Gastrocnemius medialis (tissue), 4 donors: Measurements from ENCODE around the gene SFXN1. TPM values are rescaled to one million over a fixed set of nuclear protein-coding genes. Genes with fewer than 3 reads are reported as not detected.

Experiments
- ATAC-seq, 2 donors: fragments of 150-250 bp; one replicate each; pipeline ENCODE4 v1.9.1; 2016
- DNase-seq, 2 donors: peaks; one replicate each; pipeline ENCODE4 v3.0.0-alpha.2; 2019
- H3K27ac ChIP-seq, 4 donors: fragments of 200-600 bp; sonication (generic); 1 replicate in 1 of 4; 2 replicates in 3 of 4; pipeline ENCODE4 v1.5.1; 2016 to 2018; ENCODE audit warnings: mild to moderate bottlenecking in 2 of 4, moderate library complexity in 1 of 4
- H3K27me3 ChIP-seq, 3 donors: fragments of 200-600 bp; sonication (generic) in 2 of 3; 1 replicate in 1 of 3; 2 replicates in 2 of 3; pipeline versions ENCODE4 v1.5.1 to v1.6.0; 2016 to 2019; ENCODE audit warnings: mild to moderate bottlenecking in 1 of 3, moderate library complexity in 1 of 3
- H3K36me3 ChIP-seq, 2 donors: fragments of 200-600 bp; sonication (generic) in 1 of 2; one replicate each; pipeline ENCODE4 v1.5.1; 2017 to 2018
- H3K4me1 ChIP-seq, 2 donors: fragments of 200-600 bp; sonication (generic) in 1 of 2; one replicate each; pipeline ENCODE4 v1.5.1; 2016 to 2017; ENCODE audit warnings: mild to moderate bottlenecking in 2 of 2
- H3K4me3 ChIP-seq, 4 donors: fragments of 200-600 bp; sonication (generic) in 3 of 4; 1 replicate in 1 of 4; 2 replicates in 3 of 4; pipeline ENCODE4 v1.5.1; 2016 to 2019; ENCODE audit warnings: mild to moderate bottlenecking in 2 of 4
- H3K9me3 ChIP-seq, 3 donors: fragments of 200-600 bp; sonication (generic) in 2 of 3; 1 replicate in 1 of 3; 2 replicates in 2 of 3; pipeline ENCODE4 v1.5.1; 2016 to 2019
- POLR2A ChIP-seq, 2 donors: fragments of 450-650 bp; IDR thresholded peaks; one replicate each; pipeline ENCODE4 v1.6.1; 2017; ENCODE audit warnings: antibody characterized with exemption in 2 of 2, mild to moderate bottlenecking in 2 of 2, moderate library complexity in 2 of 2
- in situ Hi-C, 4 donors: fragments of 200-750 bp; cut with MboI; loops; one replicate each; pipeline versions ENCODE4 v1.15.0 to v1.8.0; 2017; ENCODE audit warnings: low sequenced_read_pairs in 4 of 4
- intact Hi-C: fragments of 100-400 bp; cut with DNase I; formaldehyde crosslinking; loops from one replicate; pipeline ENCODE4 v1.15.1; 2023; ENCODE audit warnings: low total_unique reads
- total RNA-seq, 4 donors: library from RNA; depleted of rRNA; stranded (reverse); fragments of >200 nt; gene quantifications; one replicate each; pipeline versions ENCODE4 v1.1.0 to v1.2.3, GENCODE V29; 2016
- TF ChIP-seq, protein P1 (sequence below), 5 experiments: fragments of 450-650 bp in 3 of 5; fragments of 200-600 bp in 2 of 5; sonication (generic) in 2 of 5; IDR thresholded peaks in 4 of 5; conservative IDR thresholded peaks in 1 of 5; 1 replicate in 4 of 5; 2 replicates in 1 of 5; pipeline ENCODE4 v1.5.1; 2016 to 2019; ENCODE audit warnings: antibody characterized with exemption in 5 of 5, mild to moderate bottlenecking in 3 of 5, moderate library complexity in 3 of 5

Gene SFXN1
- total RNA-seq, 4 donors from 2014 or later: 5.8 to 16.7 (median 13.1) TPM

DNA sequence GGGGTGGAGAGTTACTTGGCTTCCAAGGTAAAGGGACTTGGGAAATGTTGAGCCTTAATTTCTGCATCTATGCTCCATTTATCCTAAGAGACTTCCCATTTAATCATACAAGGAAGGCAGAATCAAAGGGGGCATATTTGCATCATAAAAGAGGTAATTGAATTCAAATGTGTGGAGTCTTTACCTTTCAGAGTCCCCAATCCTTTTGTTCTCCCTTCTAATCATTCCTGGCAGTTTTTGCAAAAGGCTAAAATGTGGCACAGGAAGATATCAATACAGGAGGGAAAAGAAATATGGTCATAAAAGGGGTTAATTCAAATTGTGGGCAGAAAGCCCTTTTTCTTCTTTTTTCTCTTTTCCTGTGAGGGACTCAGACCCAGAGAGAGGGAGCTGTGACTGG lies 69.5 kb downstream of the SFXN1 start:
- ATAC-seq: no peak
- peaks cover 0 to 20% (median 6%) of the 10 kb centered on the region in 3 donors for H3K27me3 ChIP-seq
- in situ Hi-C loops (no loop called here), intact Hi-C loops (no loop called here)
- no peak overlapping the region for H3K4me3 ChIP-seq
- H3K4me1 ChIP-seq: no peaks in the 10 kb centered on the region
- no peak overlapping the region for H3K27ac ChIP-seq
- H3K9me3 ChIP-seq: no peaks in the 10 kb centered on the region
- no peak for DNase-seq
- TF ChIP-seq POLR2A (IDR thresholded peaks at IDR 0.05): no peak
- TF ChIP-seq, protein P1, sequence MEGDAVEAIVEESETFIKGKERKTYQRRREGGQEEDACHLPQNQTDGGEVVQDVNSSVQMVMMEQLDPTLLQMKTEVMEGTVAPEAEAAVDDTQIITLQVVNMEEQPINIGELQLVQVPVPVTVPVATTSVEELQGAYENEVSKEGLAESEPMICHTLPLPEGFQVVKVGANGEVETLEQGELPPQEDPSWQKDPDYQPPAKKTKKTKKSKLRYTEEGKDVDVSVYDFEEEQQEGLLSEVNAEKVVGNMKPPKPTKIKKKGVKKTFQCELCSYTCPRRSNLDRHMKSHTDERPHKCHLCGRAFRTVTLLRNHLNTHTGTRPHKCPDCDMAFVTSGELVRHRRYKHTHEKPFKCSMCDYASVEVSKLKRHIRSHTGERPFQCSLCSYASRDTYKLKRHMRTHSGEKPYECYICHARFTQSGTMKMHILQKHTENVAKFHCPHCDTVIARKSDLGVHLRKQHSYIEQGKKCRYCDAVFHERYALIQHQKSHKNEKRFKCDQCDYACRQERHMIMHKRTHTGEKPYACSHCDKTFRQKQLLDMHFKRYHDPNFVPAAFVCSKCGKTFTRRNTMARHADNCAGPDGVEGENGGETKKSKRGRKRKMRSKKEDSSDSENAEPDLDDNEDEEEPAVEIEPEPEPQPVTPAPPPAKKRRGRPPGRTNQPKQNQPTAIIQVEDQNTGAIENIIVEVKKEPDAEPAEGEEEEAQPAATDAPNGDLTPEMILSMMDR (IDR thresholded peaks at IDR 0.05 in 4 of 5, conservative IDR thresholded peaks at IDR 0.05 in 1 of 5): no peak
- H3K36me3 ChIP-seq: no peaks in the 10 kb centered on the region

DNA sequence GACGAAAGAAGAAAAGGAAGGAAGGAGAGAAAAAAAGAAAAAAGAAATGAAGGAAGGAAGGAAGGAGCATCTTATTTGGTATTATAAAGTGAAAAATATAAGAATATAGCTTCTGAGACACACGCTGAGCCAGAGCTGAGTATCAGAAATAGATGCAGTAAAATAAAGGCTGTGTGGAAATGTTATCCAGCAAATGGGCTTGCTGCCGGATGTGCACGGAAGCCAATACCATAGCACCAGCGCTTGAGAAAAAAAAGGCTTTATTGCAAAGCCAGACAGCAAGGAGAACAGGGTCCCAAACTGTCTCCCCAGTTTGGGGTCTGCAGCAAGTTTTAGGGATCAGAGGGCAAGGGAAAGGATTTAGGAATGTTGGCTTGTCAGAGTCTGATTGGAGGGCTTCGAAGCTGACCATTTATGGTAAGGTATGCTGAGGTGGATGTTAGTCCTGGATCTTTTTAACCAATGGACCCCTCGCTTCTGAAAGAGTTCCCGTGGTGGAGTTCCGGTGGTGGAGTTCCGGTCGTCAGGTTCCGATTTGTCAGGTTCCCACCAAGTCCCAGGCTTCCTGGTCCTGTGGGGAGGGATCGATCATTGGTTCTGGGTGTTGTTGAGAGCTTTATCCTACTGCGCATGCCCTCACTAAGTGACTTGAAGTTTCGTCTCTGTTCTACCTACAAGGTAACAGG lies 70.4 kb downstream of the SFXN1 start:
- in situ Hi-C loops: no loop called here
- H3K4me3 ChIP-seq: no peak overlapping the region

DNA sequence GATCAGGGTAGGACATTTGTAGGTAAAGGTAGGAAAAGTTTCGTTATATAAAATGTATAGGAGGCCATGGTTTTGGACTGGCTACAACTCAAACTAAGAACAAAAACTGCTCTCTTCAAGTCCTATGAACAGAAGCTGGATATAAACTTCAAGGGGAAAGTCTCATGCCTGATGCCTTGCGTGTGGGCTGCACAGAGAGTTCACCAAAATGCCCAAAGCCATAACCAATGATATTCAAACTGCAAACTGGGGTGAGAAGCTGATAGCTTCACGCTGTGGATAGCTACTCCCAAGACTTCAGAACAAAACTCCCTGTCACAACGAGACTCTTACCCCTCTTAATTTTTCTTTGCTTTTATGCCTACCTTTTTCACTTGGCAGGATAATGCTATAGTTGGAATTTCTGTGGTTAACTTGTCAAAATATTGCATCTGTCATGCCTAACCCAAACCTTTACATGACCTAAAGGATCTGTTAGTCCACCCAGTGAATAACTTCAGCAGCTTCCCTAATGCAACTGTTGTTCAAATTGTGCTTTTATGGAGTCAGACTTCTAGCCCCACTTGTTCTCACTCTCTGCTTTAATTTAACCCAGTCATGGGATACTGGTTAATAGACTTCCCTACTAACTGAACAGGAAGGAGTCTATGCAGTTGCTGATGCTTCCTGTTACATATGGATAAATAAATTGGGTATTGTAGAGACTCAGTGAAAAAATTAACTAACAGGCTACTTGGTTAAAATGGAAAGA lies 71.9 kb downstream of the SFXN1 start:
- Histone ChIP-seq H3K4me1 (no peaks in the 10 kb centered on the region), H3K9me3 (no peaks in the 10 kb centered on the region), H3K4me3 (no peak overlapping the region), H3K27ac (no peak overlapping the region), H3K36me3 (no peaks in the 10 kb centered on the region), H3K27me3 (peaks cover 4 to 20% (median 6%) of the 10 kb centered on the region in 3 donors)
- intact Hi-C loops (no loop called here), in situ Hi-C loops (no loop called here)
- DNase-seq: no peak
- TF ChIP-seq, protein P1 (IDR thresholded peaks at IDR 0.05 in 4 of 5, conservative IDR thresholded peaks at IDR 0.05 in 1 of 5): no peak
- no peak for TF ChIP-seq POLR2A (IDR thresholded peaks at IDR 0.05)
- ATAC-seq: no peak

More for the DNA sequence above, 70.4 kb downstream of the SFXN1 start:
- intact Hi-C loops: no loop called here
- TF ChIP-seq, protein P1 (IDR thresholded peaks at IDR 0.05 in 4 of 5, conservative IDR thresholded peaks at IDR 0.05 in 1 of 5): no peak
- no peak for TF ChIP-seq POLR2A (IDR thresholded peaks at IDR 0.05)
- Histone ChIP-seq H3K27me3 (peaks cover 0 to 20% (median 6%) of the 10 kb centered on the region in 3 donors), H3K4me1 (no peaks in the 10 kb centered on the region), H3K9me3 (no peaks in the 10 kb centered on the region), H3K36me3 (no peaks in the 10 kb centered on the region), H3K27ac (no peak overlapping the region)
- no peak for ATAC-seq
- DNase-seq: no peak

DNA sequence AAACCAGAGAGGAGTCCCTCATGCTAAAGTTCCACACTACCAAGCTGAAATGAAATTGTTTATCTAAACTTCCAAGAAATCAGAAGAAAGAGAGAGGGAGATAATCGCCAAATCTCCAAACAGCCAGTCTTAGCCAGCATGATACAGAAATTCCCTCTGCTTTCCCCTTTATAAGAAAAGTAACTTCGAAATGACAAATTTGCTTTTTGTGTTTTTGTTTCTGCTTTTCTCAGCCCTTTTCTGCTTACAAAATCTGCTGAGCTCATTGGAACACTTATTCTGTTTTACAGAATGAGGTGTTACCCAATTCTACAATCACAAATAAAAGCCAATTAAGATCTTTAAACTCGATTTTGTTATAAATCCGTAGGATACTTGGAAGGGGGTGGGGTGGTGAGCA lies 72.9 kb downstream of the SFXN1 start:
- Histone ChIP-seq H3K4me1 (no peaks in the 10 kb centered on the region), H3K27ac (no peak overlapping the region), H3K4me3 (no peak overlapping the region), H3K27me3 (peaks cover 4 to 20% (median 6%) of the 10 kb centered on the region in 3 donors), H3K36me3 (no peaks in the 10 kb centered on the region), H3K9me3 (no peaks in the 10 kb centered on the region)
- ATAC-seq: no peak
- DNase-seq: no peak
- in situ Hi-C loops: no loop called here
- TF ChIP-seq, protein P1 (IDR thresholded peaks at IDR 0.05 in 4 of 5, conservative IDR thresholded peaks at IDR 0.05 in 1 of 5): no peak
- no peak for TF ChIP-seq POLR2A (IDR thresholded peaks at IDR 0.05)
- intact Hi-C loops: no loop called here
